ENCODE measurements around the gene CARMIL1.

Gene CARMIL1

GRCh38 chr6:25499615-25500235 lies 220.6 kb downstream of the CARMIL1 start:
- no peak overlapping the region for H3K4me3 ChIP-seq (replicated peaks; ENCODE audit: low read depth, low read length)
- no peak for DNase-seq (ENCODE audit: low read depth)
- TF ChIP-seq, protein P1, sequence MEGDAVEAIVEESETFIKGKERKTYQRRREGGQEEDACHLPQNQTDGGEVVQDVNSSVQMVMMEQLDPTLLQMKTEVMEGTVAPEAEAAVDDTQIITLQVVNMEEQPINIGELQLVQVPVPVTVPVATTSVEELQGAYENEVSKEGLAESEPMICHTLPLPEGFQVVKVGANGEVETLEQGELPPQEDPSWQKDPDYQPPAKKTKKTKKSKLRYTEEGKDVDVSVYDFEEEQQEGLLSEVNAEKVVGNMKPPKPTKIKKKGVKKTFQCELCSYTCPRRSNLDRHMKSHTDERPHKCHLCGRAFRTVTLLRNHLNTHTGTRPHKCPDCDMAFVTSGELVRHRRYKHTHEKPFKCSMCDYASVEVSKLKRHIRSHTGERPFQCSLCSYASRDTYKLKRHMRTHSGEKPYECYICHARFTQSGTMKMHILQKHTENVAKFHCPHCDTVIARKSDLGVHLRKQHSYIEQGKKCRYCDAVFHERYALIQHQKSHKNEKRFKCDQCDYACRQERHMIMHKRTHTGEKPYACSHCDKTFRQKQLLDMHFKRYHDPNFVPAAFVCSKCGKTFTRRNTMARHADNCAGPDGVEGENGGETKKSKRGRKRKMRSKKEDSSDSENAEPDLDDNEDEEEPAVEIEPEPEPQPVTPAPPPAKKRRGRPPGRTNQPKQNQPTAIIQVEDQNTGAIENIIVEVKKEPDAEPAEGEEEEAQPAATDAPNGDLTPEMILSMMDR (IDR thresholded peaks at IDR 0.05; ENCODE audit: low read length, missing control alignments): no peak

GRCh38 chr6:25503686-25504085 lies 224.5 kb downstream of the CARMIL1 start:
- DNase-seq (ENCODE audit: low read depth): no peak
- no peak overlapping the region for H3K4me3 ChIP-seq (replicated peaks; ENCODE audit: low read depth, low read length)
- TF ChIP-seq, protein P1 (IDR thresholded peaks at IDR 0.05; ENCODE audit: low read length, missing control alignments): no peak

DNA sequence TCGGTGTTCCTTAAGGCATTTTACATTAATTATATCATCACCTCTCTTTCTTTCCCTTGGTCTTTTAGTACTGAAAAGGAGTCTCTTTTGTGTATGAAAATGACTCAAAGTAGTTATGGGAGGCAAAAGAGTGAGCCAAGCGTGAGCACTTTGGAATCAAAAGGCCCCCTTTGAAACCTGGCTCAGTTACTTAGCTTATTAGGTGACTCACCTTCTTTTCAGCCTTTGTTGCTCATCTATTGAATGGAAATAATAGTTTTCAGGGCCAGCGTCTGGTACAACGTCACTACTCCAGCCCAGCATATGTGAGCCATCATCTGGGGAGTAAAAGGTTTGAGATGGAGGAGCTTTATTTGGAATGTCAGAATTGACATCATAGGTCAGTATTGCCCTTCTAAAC lies 225.5 kb downstream of the CARMIL1 start:
- DNase-seq (ENCODE audit: low read depth): no peak
- TF ChIP-seq, protein P1 (IDR thresholded peaks at IDR 0.05; ENCODE audit: low read length, missing control alignments): no peak

DNA sequence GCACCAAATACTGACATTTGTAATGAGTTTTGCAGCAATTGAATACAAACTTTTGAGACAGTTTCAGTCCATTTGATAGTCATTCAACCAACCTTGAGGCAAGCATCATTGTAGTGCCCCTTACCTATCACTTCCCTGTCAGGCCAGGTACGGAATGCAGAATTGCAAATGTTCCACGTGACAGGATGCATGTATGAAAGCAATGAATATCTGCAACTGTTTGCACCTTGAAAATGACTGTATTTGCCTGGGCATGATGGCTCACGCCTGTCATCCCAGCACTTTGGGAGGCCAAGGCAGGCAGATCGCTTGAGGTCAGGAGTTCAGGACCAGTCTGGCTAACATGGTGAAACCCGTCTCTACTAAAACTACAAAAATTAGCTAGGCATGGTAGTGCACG lies 226.8 kb downstream of the CARMIL1 start:
- TF ChIP-seq, protein P1 (IDR thresholded peaks at IDR 0.05; ENCODE audit: low read length, missing control alignments): no peak
- no peak overlapping the region for H3K4me3 ChIP-seq (replicated peaks; ENCODE audit: low read depth, low read length)
- DNase-seq (ENCODE audit: low read depth): no peak

More for the DNA sequence above, 225.5 kb downstream of the CARMIL1 start:
- no peak overlapping the region for H3K4me3 ChIP-seq (replicated peaks; ENCODE audit: low read depth, low read length)

DNA sequence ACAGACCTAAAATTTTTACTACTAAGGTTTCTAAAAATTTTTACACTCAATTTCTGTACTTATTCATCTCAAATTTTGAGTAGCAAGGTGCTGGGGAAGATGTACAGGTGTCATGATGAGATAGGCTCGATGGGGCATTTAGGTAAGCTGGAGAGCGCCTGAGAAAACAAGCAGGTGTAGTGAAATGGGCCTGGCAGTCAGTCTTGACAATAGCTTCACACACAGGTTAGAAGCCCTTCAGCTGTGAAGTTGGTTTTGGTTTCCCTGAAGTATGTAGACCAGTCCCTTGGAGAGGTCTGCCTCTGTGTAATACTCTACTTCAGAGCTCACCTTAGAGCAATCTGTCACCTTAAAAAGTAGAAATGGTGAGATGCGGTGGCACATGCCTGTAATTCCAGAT lies 228.9 kb downstream of the CARMIL1 start:
- TF ChIP-seq, protein P1 (IDR thresholded peaks at IDR 0.05; ENCODE audit: low read length, missing control alignments): no peak

DNA sequence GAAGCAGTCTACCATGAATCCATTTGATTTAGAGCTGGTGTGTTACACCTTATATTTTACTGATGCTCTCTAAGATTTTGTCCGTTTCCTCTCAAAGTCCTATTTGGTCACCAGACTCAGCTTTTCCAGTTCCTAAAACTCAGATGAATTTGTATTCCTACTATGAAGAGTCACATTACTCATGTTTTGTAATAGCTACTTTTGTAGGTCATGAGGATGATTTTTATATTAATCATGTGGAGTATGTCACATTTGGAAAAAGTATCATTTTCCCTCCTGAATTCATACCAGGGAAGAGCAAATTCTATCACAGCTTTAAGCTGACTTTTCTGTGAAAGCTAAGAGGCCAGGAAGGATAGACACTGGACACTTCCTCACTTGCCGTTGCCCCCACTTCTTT lies 232.2 kb downstream of the CARMIL1 start:
- no peak for DNase-seq (ENCODE audit: low read depth)
- TF ChIP-seq, protein P1 (IDR thresholded peaks at IDR 0.05; ENCODE audit: low read length, missing control alignments): no peak
- no peak overlapping the region for H3K4me3 ChIP-seq (replicated peaks; ENCODE audit: low read depth, low read length)

More for the DNA sequence above, 228.9 kb downstream of the CARMIL1 start:
- H3K4me3 ChIP-seq (replicated peaks; ENCODE audit: low read depth, low read length): no peak overlapping the region
- no peak for DNase-seq (ENCODE audit: low read depth)

DNA sequence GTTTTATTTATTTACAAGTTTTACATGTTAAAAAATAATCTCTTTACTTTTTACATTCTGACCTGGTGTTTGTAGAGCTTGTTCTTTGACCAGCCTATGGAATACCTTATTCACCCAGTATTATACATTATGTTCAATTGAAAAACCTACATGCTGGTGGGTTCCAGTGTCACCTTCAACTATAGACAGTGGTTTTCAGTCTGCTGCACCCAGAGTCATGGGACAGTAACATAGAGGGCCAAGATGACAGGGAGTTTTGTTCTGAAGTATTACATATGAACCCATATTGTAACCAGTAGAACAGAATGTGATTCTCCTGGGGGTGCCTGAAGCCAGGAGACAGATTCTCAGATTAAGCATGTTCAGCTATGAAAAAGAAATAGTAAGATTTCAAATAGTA lies 233.4 kb downstream of the CARMIL1 start:
- no peak overlapping the region for H3K4me3 ChIP-seq (replicated peaks; ENCODE audit: low read depth, low read length)
- no peak for DNase-seq (ENCODE audit: low read depth)
- TF ChIP-seq, protein P1 (IDR thresholded peaks at IDR 0.05; ENCODE audit: low read length, missing control alignments): no peak

Measured in fibroblast of pulmonary artery (primary cell).